Activated CD8-positive, alpha-beta memory T cell treated with anti-CD3 and anti-CD28 coated beads, Interleukin-2, amount 10 ng/mL, durations not matched to agents 7 days and 5 days (primary cell): Measurements from ENCODE around the gene ALB. TPM values are rescaled to one million over a fixed set of nuclear protein-coding genes. Genes with fewer than 3 reads are reported as not detected.

Experiments
- ATAC-seq: fragments of 150-1000 bp; cut with Tn5 transposase; one replicate; pipeline ENCODE4 v1.10.0; 2021; ENCODE audit warnings: moderate library complexity
- CTCF ChIA-PET: fragments of 350-600 bp; sonication (Branson Sonifier 250); formaldehyde crosslinking; loops from one replicate; lab custom pipeline; 2021; ENCODE audit warnings: antibody characterized with exemption; lab: Charles Lee
- DNase-seq: peaks from one replicate; pipeline ENCODE4 v3.0.0-alpha.2; 2020
- H3K27ac Mint-ChIP-seq: one replicate; pipeline ENCODE4 v1.8.0; 2021; ENCODE audit warnings: mild to moderate bottlenecking, mixed read lengths
- H3K27me3 Mint-ChIP-seq: one replicate; pipeline ENCODE4 v1.8.0; 2021; ENCODE audit warnings: mixed read lengths
- H3K36me3 Mint-ChIP-seq: one replicate; pipeline ENCODE4 v1.8.0; 2021; ENCODE audit warnings: mild to moderate bottlenecking, mixed read lengths
- H3K4me1 Mint-ChIP-seq: one replicate; pipeline ENCODE4 v1.8.0; 2021; ENCODE audit warnings: mixed read lengths
- H3K4me3 Mint-ChIP-seq: one replicate; pipeline ENCODE4 v1.8.0; 2021; ENCODE audit warnings: mild to moderate bottlenecking, moderate library complexity, mixed read lengths
- H3K9me3 Mint-ChIP-seq: one replicate; pipeline ENCODE4 v1.8.0; 2022; ENCODE audit warnings: low read depth, mixed read lengths
- total RNA-seq, 2 experiments: library from RNA; stranded (reverse); gene quantifications; one replicate each; pipeline ENCODE4 v1.2.3, GENCODE V29; 2021

ALB gene
- total RNA-seq, 2 experiments from 2014 or later: not detected

- H3K27ac Mint-ChIP-seq: no peak overlapping the region
- H3K27me3 Mint-ChIP-seq: peaks cover 3% of the 10 kb centered on the region
- CTCF ChIA-PET: no interaction called here
- H3K4me1 Mint-ChIP-seq: no peaks in the 10 kb centered on the region
- no peaks in the 10 kb centered on the region for H3K9me3 Mint-ChIP-seq
- no peaks in the 10 kb centered on the region for H3K36me3 Mint-ChIP-seq
- H3K4me3 Mint-ChIP-seq: no peak overlapping the region
- DNase-seq (no peak), ATAC-seq (no peak)
Measured at GRCh38 chr4:73456177-73457022, 52.3 kb downstream of the ALB start.

- H3K9me3 Mint-ChIP-seq: no peaks in the 10 kb centered on the region
- no peaks in the 10 kb centered on the region for H3K36me3 Mint-ChIP-seq
- CTCF ChIA-PET: no interaction called here
- DNase-seq (no peak), ATAC-seq (no peak)
- no peaks in the 10 kb centered on the region for H3K27me3 Mint-ChIP-seq
- H3K4me3 Mint-ChIP-seq: no peak overlapping the region
- no peak overlapping the region for H3K27ac Mint-ChIP-seq
- H3K4me1 Mint-ChIP-seq: no peaks in the 10 kb centered on the region
Measured at GRCh38 chr4:73458184-73459047, 54.3 kb downstream of the ALB start.

- Mint-ChIP-seq H3K36me3 (no peaks in the 10 kb centered on the region), H3K27ac (no peak overlapping the region), H3K9me3 (no peaks in the 10 kb centered on the region), H3K4me1 (no peaks in the 10 kb centered on the region), H3K4me3 (no peak overlapping the region), H3K27me3 (no peaks in the 10 kb centered on the region)
- ATAC-seq: no peak
- CTCF ChIA-PET: no interaction called here
- DNase-seq: no peak
Measured at GRCh38 chr4:73459048-73459421, 54.9 kb downstream of the ALB start.

- CTCF ChIA-PET: no interaction called here
- no peaks in the 10 kb centered on the region for H3K36me3 Mint-ChIP-seq
Measured at GRCh38 chr4:73460913-73461522, 56.9 kb downstream of the ALB start.

GRCh38 chr4:73468170-73468569 lies 64.1 kb downstream of the ALB start:
- Mint-ChIP-seq H3K27ac (no peak overlapping the region), H3K27me3 (no peaks in the 10 kb centered on the region), H3K4me1 (no peaks in the 10 kb centered on the region), H3K9me3 (no peaks in the 10 kb centered on the region), H3K36me3 (no peaks in the 10 kb centered on the region), H3K4me3 (no peak overlapping the region)
- CTCF ChIA-PET: no interaction called here
- ATAC-seq: no peak
- no peak for DNase-seq

More at GRCh38 chr4:73460913-73461522, 56.9 kb downstream of the ALB start:
- Mint-ChIP-seq H3K4me3 (no peak overlapping the region), H3K27ac (no peak overlapping the region), H3K4me1 (no peaks in the 10 kb centered on the region), H3K27me3 (no peaks in the 10 kb centered on the region), H3K9me3 (no peaks in the 10 kb centered on the region)
- DNase-seq (no peak), ATAC-seq (no peak)

GRCh38 chr4:73470728-73471127 lies 66.6 kb downstream of the ALB start:
- Mint-ChIP-seq H3K4me3 (no peak overlapping the region), H3K9me3 (peaks cover 4% of the 10 kb centered on the region), H3K4me1 (no peaks in the 10 kb centered on the region), H3K27ac (no peak overlapping the region), H3K27me3 (no peaks in the 10 kb centered on the region), H3K36me3 (no peaks in the 10 kb centered on the region)
- ATAC-seq (no peak), DNase-seq (no peak)
- CTCF ChIA-PET: no interaction called here

Other genes with a start within 250 kb of the ALB start
- gene ANKRD17, start 145.5 kb upstream of the ALB start, total RNA-seq: 10 to 100 TPM; 50.6 to 57.5 TPM
- not detected for gene AFP, start 31.9 kb downstream of the ALB start, total RNA-seq
- gene AFM, start 77.5 kb downstream of the ALB start, total RNA-seq: not detected
- gene RASSF6, start 216.1 kb downstream of the ALB start, total RNA-seq: not detected